CD4-positive, alpha-beta T cell (primary cell): ENCODE measurements around the gene TAS2R9. TPM values are rescaled to one million over a fixed set of nuclear protein-coding genes. Genes with fewer than 3 reads are reported as not detected.

Experiments
- ATAC-seq: fragments of 200-7000 bp; cut with Tn5 transposase; one replicate; pipeline ENCODE4 v1.10.0; 2022; ENCODE audit warnings: mild to moderate bottlenecking; ENCODE audit not compliant: poor library complexity
- CTCF ChIA-PET: fragments of 350-600 bp; sonication (Branson Sonifier 250); formaldehyde crosslinking; loops from one replicate; lab custom pipeline; 2021; ENCODE audit warnings: antibody characterized with exemption, inconsistent platforms; lab: Charles Lee
- POLR2A ChIA-PET: fragments of 350-600 bp; sonication (Branson Sonifier 250); formaldehyde crosslinking; loops from one replicate; lab custom pipeline; 2021; ENCODE audit warnings: antibody characterized with exemption, inconsistent platforms; lab: Charles Lee
- DNase-seq, 14 experiments: peaks; one replicate each; pipeline ENCODE4 v3.0.0-alpha.2; 2013 to 2020; ENCODE audit warnings: mixed read lengths in 2 of 14
- H3K27ac ChIP-seq, 2 donors: one replicate each; pipeline versions ENCODE4 v1.5.1 to v1.7.0; 2013; ENCODE audit warnings: low read length in 2 of 2, low read depth in 1 of 2, mild to moderate bottlenecking in 1 of 2
- H3K27me3 ChIP-seq, 2 experiments: 1 replicate in 1 of 2; 2 replicates in 1 of 2; pipeline versions ENCODE4 v1.6.1 to v1.7.0; 2013; ENCODE audit warnings: low read length in 2 of 2, control low read depth in 1 of 2, mild to moderate bottlenecking in 1 of 2, moderate library complexity in 1 of 2; ENCODE audit not compliant: insufficient read depth in 2 of 2, control insufficient read depth in 1 of 2
- H3K36me3 ChIP-seq: one replicate; pipeline ENCODE4 v1.6.1; 2013; ENCODE audit warnings: low read length, control low read depth; ENCODE audit not compliant: insufficient read depth
- H3K4me1 ChIP-seq: one replicate; pipeline ENCODE4 v1.6.1; 2013; ENCODE audit warnings: low read length, control low read depth; ENCODE audit not compliant: insufficient read depth
- H3K4me3 ChIP-seq: one replicate; pipeline ENCODE4 v1.5.1; 2013; ENCODE audit warnings: mild to moderate bottlenecking, low read length, moderate library complexity
- H3K9me3 ChIP-seq, 2 experiments: 1 replicate in 1 of 2; 2 replicates in 1 of 2; pipeline versions ENCODE4 v1.6.1 to v1.7.0; 2013; ENCODE audit warnings: low read length in 2 of 2, mild to moderate bottlenecking in 2 of 2, control low read depth in 1 of 2, moderate library complexity in 1 of 2; ENCODE audit not compliant: control insufficient read depth in 1 of 2, insufficient read depth in 1 of 2
- H3K27ac Mint-ChIP-seq: one replicate; pipeline ENCODE4 v1.8.0; 2020; ENCODE audit warnings: mixed read lengths
- H3K27me3 Mint-ChIP-seq: one replicate; pipeline ENCODE4 v1.8.0; 2021; ENCODE audit warnings: mixed read lengths
- H3K36me3 Mint-ChIP-seq: one replicate; pipeline ENCODE4 v1.8.0; 2021; ENCODE audit warnings: low read depth, mixed read lengths
- H3K4me1 Mint-ChIP-seq: one replicate; pipeline ENCODE4 v1.8.0; 2021; ENCODE audit warnings: low read depth, mixed read lengths
- H3K4me3 Mint-ChIP-seq: one replicate; pipeline ENCODE4 v1.8.0; 2020; ENCODE audit warnings: mild to moderate bottlenecking, mixed read lengths
- H3K9me3 Mint-ChIP-seq: one replicate; pipeline ENCODE4 v1.8.0; 2020; ENCODE audit warnings: mixed read lengths
- intact Hi-C, 2 experiments: fragments of 100-400 bp; cut with DNase I in 1 of 2; cut with micrococcal nuclease in 1 of 2; formaldehyde crosslinking; loops; one replicate each; pipeline versions ENCODE4 v1.15.1 to v1.9.0; 2023 to 2025; cut with DNase I, micrococcal nuclease
- total RNA-seq, 174 experiments: library from RNA in 2 of 174; stranded (reverse) in 2 of 174; gene quantifications; one replicate each; pipeline ENCODE4 v1.2.3 and lab custom pipeline; 2021 to 2026
- TF ChIP-seq, protein P1 (sequence below): fragments of 200-600 bp; IDR thresholded peaks from one replicate; pipeline ENCODE4 v1.8.0; 2022; ENCODE audit warnings: antibody characterized with exemption, mild to moderate bottlenecking

TAS2R9 gene
- total RNA-seq, 2 experiments from 2014 or later, result not detected

DNA sequence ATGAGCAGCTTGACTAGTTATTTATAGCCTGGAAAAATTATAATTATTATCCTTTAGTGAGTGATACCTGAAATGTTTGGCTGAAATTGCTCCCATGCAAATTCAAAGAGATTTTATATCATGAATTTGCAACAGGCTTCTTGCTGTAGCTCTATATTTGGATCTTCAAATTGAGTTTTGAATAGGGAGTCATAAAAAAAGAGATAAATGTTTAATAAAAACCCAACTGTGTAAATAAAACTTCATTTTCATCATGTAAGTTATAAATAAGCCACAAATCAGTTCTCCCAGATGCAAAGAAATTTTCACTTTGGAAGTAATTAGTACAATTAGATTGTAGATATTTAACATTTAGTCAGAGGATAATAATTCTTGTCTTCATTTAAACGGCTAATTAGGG, 2.8 kb downstream of the TAS2R9 start, which contains the start of gene TAS2R8:
Gene TAS2R8, minus strand, starts transcription at position 101 of the 400 bp plus-strand sequence. CDS start 306 bp downstream, outside the sequence.
- Histone ChIP-seq H3K9me3 (no peaks in the 10 kb centered on the region), H3K27ac (no peak within 1 kb of the TSS), H3K36me3 (no peaks in the 10 kb centered on the region), H3K4me3 (no peak within 1 kb of the TSS), H3K27me3 (peaks cover 0 to 4% of the 10 kb centered on the region in 2 experiments), H3K4me1 (no peaks in the 10 kb centered on the region)
- Mint-ChIP-seq H3K27me3 (peaks cover 36% of the 10 kb centered on the region), H3K36me3 (no peaks in the 10 kb centered on the region), H3K4me3 (no peak within 1 kb of the TSS), H3K27ac (no peak within 1 kb of the TSS), H3K9me3 (no peaks in the 10 kb centered on the region), H3K4me1 (no peaks in the 10 kb centered on the region)
- CTCF ChIA-PET, result no interaction called here
- intact Hi-C loops, result no loop called here
- DNase-seq (no peak), ATAC-seq (no peak)
- POLR2A ChIA-PET, result no interaction called here
- TF ChIP-seq, protein P1, sequence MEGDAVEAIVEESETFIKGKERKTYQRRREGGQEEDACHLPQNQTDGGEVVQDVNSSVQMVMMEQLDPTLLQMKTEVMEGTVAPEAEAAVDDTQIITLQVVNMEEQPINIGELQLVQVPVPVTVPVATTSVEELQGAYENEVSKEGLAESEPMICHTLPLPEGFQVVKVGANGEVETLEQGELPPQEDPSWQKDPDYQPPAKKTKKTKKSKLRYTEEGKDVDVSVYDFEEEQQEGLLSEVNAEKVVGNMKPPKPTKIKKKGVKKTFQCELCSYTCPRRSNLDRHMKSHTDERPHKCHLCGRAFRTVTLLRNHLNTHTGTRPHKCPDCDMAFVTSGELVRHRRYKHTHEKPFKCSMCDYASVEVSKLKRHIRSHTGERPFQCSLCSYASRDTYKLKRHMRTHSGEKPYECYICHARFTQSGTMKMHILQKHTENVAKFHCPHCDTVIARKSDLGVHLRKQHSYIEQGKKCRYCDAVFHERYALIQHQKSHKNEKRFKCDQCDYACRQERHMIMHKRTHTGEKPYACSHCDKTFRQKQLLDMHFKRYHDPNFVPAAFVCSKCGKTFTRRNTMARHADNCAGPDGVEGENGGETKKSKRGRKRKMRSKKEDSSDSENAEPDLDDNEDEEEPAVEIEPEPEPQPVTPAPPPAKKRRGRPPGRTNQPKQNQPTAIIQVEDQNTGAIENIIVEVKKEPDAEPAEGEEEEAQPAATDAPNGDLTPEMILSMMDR, result no peak

DNA sequence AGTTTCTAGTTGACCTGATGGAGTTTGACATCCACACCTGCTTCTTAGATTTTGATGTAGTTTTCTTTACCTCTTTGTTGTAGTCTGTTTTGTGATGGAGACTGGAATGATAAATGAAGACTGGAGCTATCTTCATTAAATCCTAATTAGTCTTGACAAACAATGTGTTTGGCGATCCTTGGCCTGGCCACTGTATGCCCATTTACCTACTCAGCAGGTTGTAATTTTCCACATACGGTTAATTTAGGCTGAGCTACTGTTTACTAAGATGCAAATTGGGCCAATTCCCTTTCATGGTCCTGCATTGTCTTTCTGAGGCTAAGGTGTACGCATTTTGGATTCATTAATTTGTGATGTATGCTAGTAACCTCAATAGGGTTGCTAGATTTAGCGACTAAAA, 7.4 kb downstream of the TAS2R9 start, which contains the start of gene TAS2R7:
Gene TAS2R7, minus strand, starts transcription at position 41 of the 400 bp plus-strand sequence. CDS start 57 bp downstream, outside the sequence.
- no peak for ATAC-seq

GRCh38 chr12:10801741-10802140, 8.2 kb downstream of the TAS2R9 start:
- no peaks in the 10 kb centered on the region for H3K9me3 Mint-ChIP-seq
- H3K4me3 Mint-ChIP-seq, result no peak overlapping the region
- H3K27me3 ChIP-seq, result no peaks in the 10 kb centered on the region
- no peaks in the 10 kb centered on the region for H3K4me1 ChIP-seq
- ATAC-seq, result no peak
- H3K36me3 ChIP-seq, result no peaks in the 10 kb centered on the region
- H3K27ac Mint-ChIP-seq, result no peak overlapping the region
- H3K4me3 ChIP-seq, result no peak overlapping the region
- no peaks in the 10 kb centered on the region for H3K9me3 ChIP-seq
- ChIA-PET CTCF (no interaction called here), POLR2A (no interaction called here)
- no peaks in the 10 kb centered on the region for H3K36me3 Mint-ChIP-seq
- no peaks in the 10 kb centered on the region for H3K4me1 Mint-ChIP-seq
- intact Hi-C loops, result no loop called here
- no peak for DNase-seq
- TF ChIP-seq, protein P1, result no peak
- peaks cover 40% of the 10 kb centered on the region for H3K27me3 Mint-ChIP-seq
- H3K27ac ChIP-seq, result no peak overlapping the region

More for the DNA sequence above, 7.4 kb downstream of the TAS2R9 start, which contains the start of gene TAS2R7:
- Histone ChIP-seq H3K27ac (no peak within 1 kb of the TSS), H3K4me1 (no peaks in the 10 kb centered on the region), H3K27me3 (no peaks in the 10 kb centered on the region), H3K36me3 (no peaks in the 10 kb centered on the region), H3K4me3 (no peak within 1 kb of the TSS), H3K9me3 (no peaks in the 10 kb centered on the region)
- ChIA-PET POLR2A (no interaction called here), CTCF (no interaction called here)
- Mint-ChIP-seq H3K36me3 (no peaks in the 10 kb centered on the region), H3K4me1 (no peaks in the 10 kb centered on the region), H3K27ac (no peak within 1 kb of the TSS), H3K27me3 (peaks cover 36% of the 10 kb centered on the region), H3K4me3 (no peak within 1 kb of the TSS), H3K9me3 (no peaks in the 10 kb centered on the region)
- intact Hi-C loops, result no loop called here
- TF ChIP-seq, protein P1, result no peak
- no peak for DNase-seq
